Measurements from ENCODE around the gene PRELP.
"Not testable (repeated sequence)": the region's sequence is repeated elsewhere in the genome, so short reads cannot be mapped to it uniquely, and the experiment has no call there.

PRELP gene

GRCh38 chr1:203453616-203454015 lies 22.0 kb upstream of the PRELP start:
- DNase-seq (ENCODE audit: low read depth): no peak

- no peak for DNase-seq (ENCODE audit: low read depth)
Observed at GRCh38 chr1:203454986-203455471, 20.6 kb upstream of the PRELP start.

GRCh38 chr1:203455706-203456105 lies 19.9 kb upstream of the PRELP start:
- no peak for DNase-seq (ENCODE audit: low read depth)

- DNase-seq (ENCODE audit: low read depth): no peak
Observed at GRCh38 chr1:203456577-203456976, 19.0 kb upstream of the PRELP start.

GRCh38 chr1:203458078-203458477 lies 17.5 kb upstream of the PRELP start:
- DNase-seq (ENCODE audit: low read depth): no peak

GRCh38 chr1:203459671-203460201 lies 15.9 kb upstream of the PRELP start:
- no peak for DNase-seq (ENCODE audit: low read depth)

- no peak for DNase-seq (ENCODE audit: low read depth)
Observed at GRCh38 chr1:203461717-203462116, 13.9 kb upstream of the PRELP start.

GRCh38 chr1:203462143-203462542 lies 13.5 kb upstream of the PRELP start:
- DNase-seq (ENCODE audit: low read depth): no peak

GRCh38 chr1:203462878-203463277 lies 12.7 kb upstream of the PRELP start:
- DNase-seq (ENCODE audit: low read depth): peak; percentile 60

GRCh38 chr1:203463469-203464062 lies 12.0 kb upstream of the PRELP start:
- DNase-seq (ENCODE audit: low read depth): no peak

- no peak for DNase-seq (ENCODE audit: low read depth)
Observed at GRCh38 chr1:203464226-203464625, 11.4 kb upstream of the PRELP start.

- no peak for DNase-seq (ENCODE audit: low read depth)
Observed at GRCh38 chr1:203464743-203465142, 10.9 kb upstream of the PRELP start.

GRCh38 chr1:203465146-203465798 lies 10.3 kb upstream of the PRELP start:
- DNase-seq (ENCODE audit: low read depth): no peak

GRCh38 chr1:203465948-203466347 lies 9.7 kb upstream of the PRELP start:
- no peak for DNase-seq (ENCODE audit: low read depth)

- DNase-seq (ENCODE audit: low read depth): not testable (repeated sequence)
Observed at GRCh38 chr1:203466906-203467549, 8.6 kb upstream of the PRELP start.

GRCh38 chr1:203467550-203467921 lies 8.1 kb upstream of the PRELP start:
- no peak for DNase-seq (ENCODE audit: low read depth)

- no peak for DNase-seq (ENCODE audit: low read depth)
Observed at GRCh38 chr1:203468326-203468725, 7.3 kb upstream of the PRELP start.

- DNase-seq (ENCODE audit: low read depth): no peak
Observed at GRCh38 chr1:203470240-203470639, 5.4 kb upstream of the PRELP start.

- no peak for DNase-seq (ENCODE audit: low read depth)
Observed at GRCh38 chr1:203471841-203472240, 3.8 kb upstream of the PRELP start.

GRCh38 chr1:203473281-203473680 lies 2.3 kb upstream of the PRELP start:
- no peak for DNase-seq (ENCODE audit: low read depth)

- DNase-seq (ENCODE audit: low read depth): no peak
Observed at GRCh38 chr1:203473781-203474305, 1.8 kb upstream of the PRELP start.

GRCh38 chr1:203476216-203476814 lies 709 bp downstream of the PRELP start:
- DNase-seq (ENCODE audit: low read depth): no peak

GRCh38 chr1:203477748-203478147 lies 2.1 kb downstream of the PRELP start:
- no peak for DNase-seq (ENCODE audit: low read depth)
